GM18499 (cell line): ENCODE results near the gene HCRT.
"Not testable (repeated sequence)": the region's sequence is repeated elsewhere in the genome, so short reads cannot be mapped to it uniquely, and the experiment has no call there.

Experiments used
- ATAC-seq: cut with Tn5 transposase; IDR thresholded peaks from one replicate; pipeline ENCODE4 v1.9.1; 2021; ENCODE audit warnings: moderate number of reproducible peaks; ENCODE audit not compliant: insufficient read depth, unreplicated experiment

The HCRT gene

GRCh38 chr17:42184713-42185620 is at the start of gene HCRT:
TSS of gene HCRT (minus strand) at chr17:42185452. CDS start at chr17:42185365, 87 bp downstream.
- ATAC-seq = no peak

GRCh38 chr17:42233994-42234393 is 48.7 kb upstream of the HCRT start:
- ATAC-seq = no peak

GRCh38 chr17:42233156-42233555 is 47.9 kb upstream of the HCRT start:
- no peak for ATAC-seq

- no peak for ATAC-seq
These were observed 45.0 kb upstream of the HCRT start for GRCh38 chr17:42230225-42230624.

GRCh38 chr17:42227849-42228700 is 42.8 kb upstream of the HCRT start:
- no peak for ATAC-seq

GRCh38 chr17:42225646-42226045 is 40.4 kb upstream of the HCRT start:
- ATAC-seq = no peak

- ATAC-seq = no peak
These were observed 39.4 kb upstream of the HCRT start for GRCh38 chr17:42224651-42225050.

- no peak for ATAC-seq
These were observed 36.9 kb upstream of the HCRT start for GRCh38 chr17:42221886-42222745.

- ATAC-seq = not testable (repeated sequence)
These were observed 34.0 kb upstream of the HCRT start for GRCh38 chr17:42219280-42219679.

- no peak for ATAC-seq
These were observed 28.9 kb upstream of the HCRT start for GRCh38 chr17:42214156-42214555.

GRCh38 chr17:42212382-42212781 is 27.1 kb upstream of the HCRT start:
- no peak for ATAC-seq

GRCh38 chr17:42211921-42212341 is 26.7 kb upstream of the HCRT start:
- ATAC-seq = not testable (repeated sequence)

- no peak for ATAC-seq
These were observed 24.8 kb upstream of the HCRT start for GRCh38 chr17:42210046-42210445.

- not testable (repeated sequence) for ATAC-seq
These were observed 20.9 kb upstream of the HCRT start for GRCh38 chr17:42206153-42206612.

GRCh38 chr17:42203354-42203753 is 18.1 kb upstream of the HCRT start:
- no peak for ATAC-seq

- ATAC-seq = no peak
These were observed 17.4 kb upstream of the HCRT start for GRCh38 chr17:42202696-42203095.

- ATAC-seq = no peak
These were observed 16.9 kb upstream of the HCRT start for GRCh38 chr17:42202159-42202558.

- ATAC-seq = no peak
These were observed 16.2 kb upstream of the HCRT start for GRCh38 chr17:42201458-42201772.

- no peak for ATAC-seq
These were observed 15.6 kb upstream of the HCRT start for GRCh38 chr17:42200706-42201457.
